Sigmoid colon (tissue), 4 donors: ENCODE data around the gene CDRT4.

ENCODE experiments used
- EP300 ChIP-seq, 4 donors: sonication (generic); formaldehyde crosslinking; IDR thresholded peaks; one replicate each; pipeline ENCODE4 v1.6.1; 2017; ENCODE audit warnings: antibody characterized with exemption in 4 of 4
- POLR2A ChIP-seq, 2 donors: fragments of 450-650 bp; IDR thresholded peaks; one replicate each; pipeline ENCODE4 v1.6.1; 2016; ENCODE audit warnings: antibody characterized with exemption in 2 of 2, mild to moderate bottlenecking in 2 of 2, moderate library complexity in 2 of 2
- POLR2AphosphoS5 ChIP-seq, 4 donors: sonication (generic); formaldehyde crosslinking; IDR thresholded peaks; one replicate each; pipeline ENCODE4 v1.6.1; 2017; ENCODE audit warnings: antibody characterized with exemption in 4 of 4
- TF ChIP-seq, protein P1 (sequence below), 4 experiments: fragments of 450-650 bp in 3 of 4; fragments of 200-600 bp in 1 of 4; IDR thresholded peaks; one replicate each; pipeline ENCODE4 v1.5.1; 2016 to 2019; ENCODE audit warnings: antibody characterized with exemption in 4 of 4, mild to moderate bottlenecking in 3 of 4, moderate library complexity in 2 of 4

DNA sequence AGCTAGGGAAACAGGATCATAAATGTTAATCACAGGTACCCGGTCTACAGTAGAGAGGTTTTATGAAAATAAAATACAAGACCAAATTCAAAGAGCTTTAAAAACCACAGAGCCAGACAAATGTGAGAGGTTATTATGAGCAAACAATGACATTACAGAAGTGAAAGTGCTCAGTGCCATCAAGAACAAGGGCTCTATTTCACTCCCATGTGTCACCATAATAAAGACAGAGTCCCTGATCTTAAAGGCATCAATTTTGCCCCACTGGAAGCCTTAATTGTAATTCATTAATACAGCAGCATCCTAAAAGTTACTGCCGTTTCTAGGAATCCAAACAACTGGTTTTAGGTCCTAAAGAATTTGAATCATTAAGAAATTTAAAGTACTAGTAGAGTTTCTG, 43.7 kb upstream of the CDRT4 start:
- no peak for TF ChIP-seq EP300 (IDR thresholded peaks at IDR 0.05)
- TF ChIP-seq POLR2A (IDR thresholded peaks at IDR 0.05), result no peak
- no peak for TF ChIP-seq POLR2AphosphoS5 (IDR thresholded peaks at IDR 0.05)
- TF ChIP-seq, protein P1, sequence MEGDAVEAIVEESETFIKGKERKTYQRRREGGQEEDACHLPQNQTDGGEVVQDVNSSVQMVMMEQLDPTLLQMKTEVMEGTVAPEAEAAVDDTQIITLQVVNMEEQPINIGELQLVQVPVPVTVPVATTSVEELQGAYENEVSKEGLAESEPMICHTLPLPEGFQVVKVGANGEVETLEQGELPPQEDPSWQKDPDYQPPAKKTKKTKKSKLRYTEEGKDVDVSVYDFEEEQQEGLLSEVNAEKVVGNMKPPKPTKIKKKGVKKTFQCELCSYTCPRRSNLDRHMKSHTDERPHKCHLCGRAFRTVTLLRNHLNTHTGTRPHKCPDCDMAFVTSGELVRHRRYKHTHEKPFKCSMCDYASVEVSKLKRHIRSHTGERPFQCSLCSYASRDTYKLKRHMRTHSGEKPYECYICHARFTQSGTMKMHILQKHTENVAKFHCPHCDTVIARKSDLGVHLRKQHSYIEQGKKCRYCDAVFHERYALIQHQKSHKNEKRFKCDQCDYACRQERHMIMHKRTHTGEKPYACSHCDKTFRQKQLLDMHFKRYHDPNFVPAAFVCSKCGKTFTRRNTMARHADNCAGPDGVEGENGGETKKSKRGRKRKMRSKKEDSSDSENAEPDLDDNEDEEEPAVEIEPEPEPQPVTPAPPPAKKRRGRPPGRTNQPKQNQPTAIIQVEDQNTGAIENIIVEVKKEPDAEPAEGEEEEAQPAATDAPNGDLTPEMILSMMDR (IDR thresholded peaks at IDR 0.05), result no peak
